GM12891 (cell line): ENCODE results near the gene KCNMA1.

Source experiments
- POLR2A ChIP-seq: IDR thresholded peaks from 2 replicates; pipeline ENCODE4 v1.6.1; 2011; ENCODE audit warnings: low read depth, low read length, control low read depth
- POLR2AphosphoS5 ChIP-seq: IDR thresholded peaks from 2 replicates; pipeline ENCODE4 v1.6.1; 2011; ENCODE audit warnings: low read depth, low read length, control low read depth
- SPI1 ChIP-seq: IDR thresholded peaks from 2 replicates; pipeline ENCODE4 v1.6.1; 2011; ENCODE audit warnings: low read depth, low read length, control low read depth
- TAF1 ChIP-seq: IDR thresholded peaks from 2 replicates; pipeline ENCODE4 v1.6.1; 2011; ENCODE audit warnings: low read depth, low read length, control low read depth

DNA sequence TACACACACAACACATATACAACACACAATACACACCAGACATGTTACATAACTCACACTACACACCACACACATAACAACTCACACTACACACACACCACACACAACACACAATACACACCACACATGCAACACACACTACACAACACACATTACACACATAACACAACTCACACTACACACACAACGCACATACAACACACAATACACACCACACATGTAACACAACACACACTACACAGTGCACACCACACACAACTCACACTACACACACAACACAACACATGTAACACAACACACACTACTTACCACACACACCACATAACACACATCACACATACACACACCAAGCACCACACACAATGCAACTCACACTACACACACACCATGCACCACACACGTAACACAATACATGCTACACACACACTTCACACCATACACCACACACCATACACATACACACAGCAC is 166.5 kb downstream of the KCNMA1 start:
- TF ChIP-seq TAF1 (no peak), POLR2A (no peak), POLR2AphosphoS5 (no peak), SPI1 (no peak)
